ENCODE measurements around the gene VAC14.

Gene VAC14

DNA sequence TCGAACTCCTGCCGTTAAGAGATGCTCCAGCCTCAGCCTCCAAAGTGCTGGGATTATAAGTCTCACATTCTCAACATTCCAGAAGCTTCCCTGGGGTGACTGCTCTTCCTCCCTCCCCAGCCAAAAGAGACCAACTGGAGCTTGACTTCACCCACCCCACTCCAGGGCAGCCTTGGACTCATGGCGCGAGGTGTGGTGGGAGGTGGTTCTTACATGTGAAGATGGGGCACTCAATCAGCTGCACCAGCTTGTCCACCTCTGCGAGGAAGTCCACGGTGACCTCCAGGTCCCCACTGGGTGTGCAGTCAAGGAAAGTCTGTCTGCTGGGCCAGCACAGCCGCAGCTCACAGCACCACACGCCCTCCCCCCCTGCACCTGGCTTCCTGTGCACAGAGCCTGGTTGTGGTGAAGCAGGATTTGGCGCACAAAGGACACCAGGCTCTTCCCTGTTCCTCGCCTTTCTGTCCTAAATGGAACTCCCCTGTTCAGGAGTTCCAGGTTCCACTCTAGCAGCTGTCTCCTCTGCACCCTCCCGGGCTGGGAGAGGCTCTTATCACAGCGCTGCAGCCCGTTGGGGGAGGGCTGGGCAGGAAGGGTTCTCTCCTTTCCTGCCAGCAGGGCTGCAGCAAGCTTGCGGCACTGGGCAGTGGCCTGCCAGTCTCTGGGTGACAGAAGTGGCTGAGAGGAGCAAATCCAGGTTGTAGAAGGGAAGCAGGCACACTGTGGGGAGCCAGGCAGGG is 105.5 kb downstream of the VAC14 start (continued):
- TF ChIP-seq, protein P1, sequence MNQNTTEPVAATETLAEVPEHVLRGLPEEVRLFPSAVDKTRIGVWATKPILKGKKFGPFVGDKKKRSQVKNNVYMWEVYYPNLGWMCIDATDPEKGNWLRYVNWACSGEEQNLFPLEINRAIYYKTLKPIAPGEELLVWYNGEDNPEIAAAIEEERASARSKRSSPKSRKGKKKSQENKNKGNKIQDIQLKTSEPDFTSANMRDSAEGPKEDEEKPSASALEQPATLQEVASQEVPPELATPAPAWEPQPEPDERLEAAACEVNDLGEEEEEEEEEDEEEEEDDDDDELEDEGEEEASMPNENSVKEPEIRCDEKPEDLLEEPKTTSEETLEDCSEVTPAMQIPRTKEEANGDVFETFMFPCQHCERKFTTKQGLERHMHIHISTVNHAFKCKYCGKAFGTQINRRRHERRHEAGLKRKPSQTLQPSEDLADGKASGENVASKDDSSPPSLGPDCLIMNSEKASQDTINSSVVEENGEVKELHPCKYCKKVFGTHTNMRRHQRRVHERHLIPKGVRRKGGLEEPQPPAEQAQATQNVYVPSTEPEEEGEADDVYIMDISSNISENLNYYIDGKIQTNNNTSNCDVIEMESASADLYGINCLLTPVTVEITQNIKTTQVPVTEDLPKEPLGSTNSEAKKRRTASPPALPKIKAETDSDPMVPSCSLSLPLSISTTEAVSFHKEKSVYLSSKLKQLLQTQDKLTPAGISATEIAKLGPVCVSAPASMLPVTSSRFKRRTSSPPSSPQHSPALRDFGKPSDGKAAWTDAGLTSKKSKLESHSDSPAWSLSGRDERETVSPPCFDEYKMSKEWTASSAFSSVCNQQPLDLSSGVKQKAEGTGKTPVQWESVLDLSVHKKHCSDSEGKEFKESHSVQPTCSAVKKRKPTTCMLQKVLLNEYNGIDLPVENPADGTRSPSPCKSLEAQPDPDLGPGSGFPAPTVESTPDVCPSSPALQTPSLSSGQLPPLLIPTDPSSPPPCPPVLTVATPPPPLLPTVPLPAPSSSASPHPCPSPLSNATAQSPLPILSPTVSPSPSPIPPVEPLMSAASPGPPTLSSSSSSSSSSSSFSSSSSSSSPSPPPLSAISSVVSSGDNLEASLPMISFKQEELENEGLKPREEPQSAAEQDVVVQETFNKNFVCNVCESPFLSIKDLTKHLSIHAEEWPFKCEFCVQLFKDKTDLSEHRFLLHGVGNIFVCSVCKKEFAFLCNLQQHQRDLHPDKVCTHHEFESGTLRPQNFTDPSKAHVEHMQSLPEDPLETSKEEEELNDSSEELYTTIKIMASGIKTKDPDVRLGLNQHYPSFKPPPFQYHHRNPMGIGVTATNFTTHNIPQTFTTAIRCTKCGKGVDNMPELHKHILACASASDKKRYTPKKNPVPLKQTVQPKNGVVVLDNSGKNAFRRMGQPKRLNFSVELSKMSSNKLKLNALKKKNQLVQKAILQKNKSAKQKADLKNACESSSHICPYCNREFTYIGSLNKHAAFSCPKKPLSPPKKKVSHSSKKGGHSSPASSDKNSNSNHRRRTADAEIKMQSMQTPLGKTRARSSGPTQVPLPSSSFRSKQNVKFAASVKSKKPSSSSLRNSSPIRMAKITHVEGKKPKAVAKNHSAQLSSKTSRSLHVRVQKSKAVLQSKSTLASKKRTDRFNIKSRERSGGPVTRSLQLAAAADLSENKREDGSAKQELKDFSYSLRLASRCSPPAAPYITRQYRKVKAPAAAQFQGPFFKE (tag by site-specific recombination; IDR thresholded peaks at IDR 0.05; ENCODE audit: borderline replicate concordance), result no peak
- TF ChIP-seq OSR2 (tag by site-specific recombination; IDR thresholded peaks at IDR 0.05), result no peak
- TF ChIP-seq ZNF585B (tag by site-specific recombination; IDR thresholded peaks at IDR 0.05), result no peak
- 0 out of 2 replicates have a peak, but pooled peaks have one; percentile 19 for TF ChIP-seq ZNF600 (tag by site-specific recombination; IDR thresholded peaks at IDR 0.05)
- TF ChIP-seq ZNF311 (tag by site-specific recombination; IDR thresholded peaks at IDR 0.05; ENCODE audit: borderline replicate concordance), result no peak
- TF ChIP-seq ZNF501 (tag by site-specific recombination; IDR thresholded peaks at IDR 0.05), result no peak
- no peak for TF ChIP-seq ZNF366 (tag by site-specific recombination; conservative IDR thresholded peaks at IDR 0.05)
- TF ChIP-seq ZNF335 (tag by site-specific recombination; conservative IDR thresholded peaks at IDR 0.05), result no peak
- TF ChIP-seq SP3 (tag by site-specific recombination; IDR thresholded peaks at IDR 0.05), result no peak
- peak; percentile 40; the same call in 1 of the 2 replicates for TF ChIP-seq ZNF341 (tag by site-specific recombination; IDR thresholded peaks at IDR 0.05; ENCODE audit: low read depth)
- no peak for TF ChIP-seq ZNF274 (IDR thresholded peaks at IDR 0.05; ENCODE audit: low read length)
- TF ChIP-seq ZNF274 (tag by site-specific recombination; IDR thresholded peaks at IDR 0.05; ENCODE audit: borderline replicate concordance), result no peak
- TF ChIP-seq, protein P2, sequence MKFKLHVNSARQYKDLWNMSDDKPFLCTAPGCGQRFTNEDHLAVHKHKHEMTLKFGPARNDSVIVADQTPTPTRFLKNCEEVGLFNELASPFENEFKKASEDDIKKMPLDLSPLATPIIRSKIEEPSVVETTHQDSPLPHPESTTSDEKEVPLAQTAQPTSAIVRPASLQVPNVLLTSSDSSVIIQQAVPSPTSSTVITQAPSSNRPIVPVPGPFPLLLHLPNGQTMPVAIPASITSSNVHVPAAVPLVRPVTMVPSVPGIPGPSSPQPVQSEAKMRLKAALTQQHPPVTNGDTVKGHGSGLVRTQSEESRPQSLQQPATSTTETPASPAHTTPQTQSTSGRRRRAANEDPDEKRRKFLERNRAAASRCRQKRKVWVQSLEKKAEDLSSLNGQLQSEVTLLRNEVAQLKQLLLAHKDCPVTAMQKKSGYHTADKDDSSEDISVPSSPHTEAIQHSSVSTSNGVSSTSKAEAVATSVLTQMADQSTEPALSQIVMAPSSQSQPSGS (tag by site-specific recombination; IDR thresholded peaks at IDR 0.05; ENCODE audit: low read depth), result no peak
- TF ChIP-seq, protein P3, sequence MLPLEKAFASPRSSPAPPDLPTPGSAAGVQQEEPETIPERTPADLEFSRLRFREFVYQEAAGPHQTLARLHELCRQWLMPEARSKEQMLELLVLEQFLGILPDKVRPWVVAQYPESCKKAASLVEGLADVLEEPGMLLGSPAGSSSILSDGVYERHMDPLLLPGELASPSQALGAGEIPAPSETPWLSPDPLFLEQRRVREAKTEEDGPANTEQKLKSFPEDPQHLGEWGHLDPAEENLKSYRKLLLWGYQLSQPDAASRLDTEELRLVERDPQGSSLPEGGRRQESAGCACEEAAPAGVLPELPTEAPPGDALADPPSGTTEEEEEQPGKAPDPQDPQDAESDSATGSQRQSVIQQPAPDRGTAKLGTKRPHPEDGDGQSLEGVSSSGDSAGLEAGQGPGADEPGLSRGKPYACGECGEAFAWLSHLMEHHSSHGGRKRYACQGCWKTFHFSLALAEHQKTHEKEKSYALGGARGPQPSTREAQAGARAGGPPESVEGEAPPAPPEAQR (tag by site-specific recombination; IDR thresholded peaks at IDR 0.05), result no peak
- TF ChIP-seq, protein P4, sequence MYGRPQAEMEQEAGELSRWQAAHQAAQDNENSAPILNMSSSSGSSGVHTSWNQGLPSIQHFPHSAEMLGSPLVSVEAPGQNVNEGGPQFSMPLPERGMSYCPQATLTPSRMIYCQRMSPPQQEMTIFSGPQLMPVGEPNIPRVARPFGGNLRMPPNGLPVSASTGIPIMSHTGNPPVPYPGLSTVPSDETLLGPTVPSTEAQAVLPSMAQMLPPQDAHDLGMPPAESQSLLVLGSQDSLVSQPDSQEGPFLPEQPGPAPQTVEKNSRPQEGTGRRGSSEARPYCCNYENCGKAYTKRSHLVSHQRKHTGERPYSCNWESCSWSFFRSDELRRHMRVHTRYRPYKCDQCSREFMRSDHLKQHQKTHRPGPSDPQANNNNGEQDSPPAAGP (tag by site-specific recombination; IDR thresholded peaks at IDR 0.05), result peak; percentile 57; the same call in 1 of the 2 replicates
- TF ChIP-seq ZNF302 (tag by site-specific recombination; IDR thresholded peaks at IDR 0.05; ENCODE audit: low read depth), result no peak
- TF ChIP-seq GLIS1 (tag by site-specific recombination; IDR thresholded peaks at IDR 0.05), result peak; percentile 67
- no peak for TF ChIP-seq ZNF549 (tag by site-specific recombination; IDR thresholded peaks at IDR 0.05)

All from HEK293 (cell line).